ENCODE data around the gene RBM42.
"Not testable (repeated sequence)": the region's sequence is repeated elsewhere in the genome, so short reads cannot be mapped to it uniquely, and the experiment has no call there.

RBM42 gene

GRCh38 chr19:35648017-35648961 lies 19.5 kb downstream of the RBM42 start, which contains the start of gene COX6B1:
Gene COX6B1 (plus strand): TSS chr19:35648323. CDS start chr19:35651244, 2,921 bp downstream.
- H3K9ac ChIP-seq (ENCODE audit: low read depth in 1 of 2, low read length in 2 of 2), result peak within 1 kb of the TSS; percentile 97 to 98
- peaks cover 13 to 29% of the 10 kb centered on the region in 2 donors for H3K4me1 ChIP-seq (ENCODE audit: control insufficient read depth in 1 of 2, insufficient read depth in 2 of 2, low read length in 2 of 2)
- H3K27me3 ChIP-seq (ENCODE audit: control insufficient read depth in 1 of 2, insufficient read depth in 2 of 2, low read length in 2 of 2), result no peaks in the 10 kb centered on the region
- peak within 1 kb of the TSS; percentile 97 to 100 for H3K4me3 ChIP-seq (ENCODE audit: low read depth in 1 of 2, low read length in 2 of 2)
- no peaks in the 10 kb centered on the region for H3K9me3 ChIP-seq (ENCODE audit: control insufficient read depth in 1 of 2, low read length in 2 of 2)
- peaks cover 7 to 19% of the 10 kb centered on the region in 2 donors for H3K36me3 ChIP-seq (ENCODE audit: control insufficient read depth in 1 of 2, insufficient read depth in 2 of 2, low read length in 2 of 2)
- peak within 1 kb of the TSS; percentile 81 for H3K27ac ChIP-seq (ENCODE audit: low read depth, low read length)

- Histone ChIP-seq H3K9me3 (ENCODE audit: control insufficient read depth in 1 of 2, low read length in 2 of 2) (no peaks in the 10 kb centered on the region), H3K4me3 (ENCODE audit: low read depth in 1 of 2, low read length in 2 of 2) (no peak overlapping the region), H3K27me3 (ENCODE audit: control insufficient read depth in 1 of 2, insufficient read depth in 2 of 2, low read length in 2 of 2) (no peaks in the 10 kb centered on the region), H3K36me3 (ENCODE audit: control insufficient read depth in 1 of 2, insufficient read depth in 2 of 2, low read length in 2 of 2) (peaks cover 17 to 36% of the 10 kb centered on the region in 2 donors), H3K27ac (ENCODE audit: low read depth, low read length) (no peak overlapping the region), H3K9ac (ENCODE audit: low read depth in 1 of 2, low read length in 2 of 2) (no peak overlapping the region), H3K4me1 (ENCODE audit: control insufficient read depth in 1 of 2, insufficient read depth in 2 of 2, low read length in 2 of 2) (peaks cover 5 to 21% of the 10 kb centered on the region in 2 donors)
These were observed 21.7 kb downstream of the RBM42 start for GRCh38 chr19:35650581-35650980.

GRCh38 chr19:35654828-35655227 lies 26.0 kb downstream of the RBM42 start:
- H3K9me3 ChIP-seq (ENCODE audit: control insufficient read depth in 1 of 2, low read length in 2 of 2); H3K27ac ChIP-seq (ENCODE audit: low read depth, low read length); H3K27me3 ChIP-seq (ENCODE audit: control insufficient read depth in 1 of 2, insufficient read depth in 2 of 2, low read length in 2 of 2); H3K4me1 ChIP-seq (ENCODE audit: control insufficient read depth in 1 of 2, insufficient read depth in 2 of 2, low read length in 2 of 2); H3K9ac ChIP-seq (ENCODE audit: low read depth in 1 of 2, low read length in 2 of 2); H3K4me3 ChIP-seq (ENCODE audit: low read depth in 1 of 2, low read length in 2 of 2): not testable (repeated sequence)
- peaks cover 35 to 65% of the 10 kb centered on the region in 2 donors for H3K36me3 ChIP-seq (ENCODE audit: control insufficient read depth in 1 of 2, insufficient read depth in 2 of 2, low read length in 2 of 2)

GRCh38 chr19:35655600-35655999 lies 26.8 kb downstream of the RBM42 start:
- Histone ChIP-seq H3K27me3 (ENCODE audit: control insufficient read depth in 1 of 2, insufficient read depth in 2 of 2, low read length in 2 of 2) (no peaks in the 10 kb centered on the region), H3K9ac (ENCODE audit: low read depth in 1 of 2, low read length in 2 of 2) (no peak overlapping the region), H3K36me3 (ENCODE audit: control insufficient read depth in 1 of 2, insufficient read depth in 2 of 2, low read length in 2 of 2) (peaks cover 35 to 65% of the 10 kb centered on the region in 2 donors), H3K9me3 (ENCODE audit: control insufficient read depth in 1 of 2, low read length in 2 of 2) (no peaks in the 10 kb centered on the region), H3K4me1 (ENCODE audit: control insufficient read depth in 1 of 2, insufficient read depth in 2 of 2, low read length in 2 of 2) (no peaks in the 10 kb centered on the region), H3K27ac (ENCODE audit: low read depth, low read length) (no peak overlapping the region), H3K4me3 (ENCODE audit: low read depth in 1 of 2, low read length in 2 of 2) (no peak overlapping the region)

GRCh38 chr19:35656700-35657099 lies 27.9 kb downstream of the RBM42 start:
- Histone ChIP-seq H3K9ac (ENCODE audit: low read depth in 1 of 2, low read length in 2 of 2) (no peak overlapping the region), H3K27me3 (ENCODE audit: control insufficient read depth in 1 of 2, insufficient read depth in 2 of 2, low read length in 2 of 2) (no peaks in the 10 kb centered on the region)

GRCh38 chr19:35657904-35658700 lies 29.3 kb downstream of the RBM42 start:
- no peak overlapping the region for H3K27ac ChIP-seq (ENCODE audit: low read depth, low read length)

More at GRCh38 chr19:35656700-35657099, 27.9 kb downstream of the RBM42 start:
- Histone ChIP-seq H3K4me3 (ENCODE audit: low read depth in 1 of 2, low read length in 2 of 2) (no peak overlapping the region), H3K27ac (ENCODE audit: low read depth, low read length) (no peak overlapping the region), H3K4me1 (ENCODE audit: control insufficient read depth in 1 of 2, insufficient read depth in 2 of 2, low read length in 2 of 2) (no peaks in the 10 kb centered on the region), H3K36me3 (ENCODE audit: control insufficient read depth in 1 of 2, insufficient read depth in 2 of 2, low read length in 2 of 2) (peaks cover 29 to 54% of the 10 kb centered on the region in 2 donors), H3K9me3 (ENCODE audit: control insufficient read depth in 1 of 2, low read length in 2 of 2) (no peaks in the 10 kb centered on the region)

GRCh38 chr19:35661995-35662340 lies 33.1 kb downstream of the RBM42 start:
- no peak overlapping the region for H3K4me3 ChIP-seq (ENCODE audit: low read depth in 1 of 2, low read length in 2 of 2)
- no peak overlapping the region for H3K9ac ChIP-seq (ENCODE audit: low read depth in 1 of 2, low read length in 2 of 2)
- no peaks in the 10 kb centered on the region for H3K27me3 ChIP-seq (ENCODE audit: control insufficient read depth in 1 of 2, insufficient read depth in 2 of 2, low read length in 2 of 2)
- no peaks in the 10 kb centered on the region for H3K4me1 ChIP-seq (ENCODE audit: control insufficient read depth in 1 of 2, insufficient read depth in 2 of 2, low read length in 2 of 2)
- H3K9me3 ChIP-seq (ENCODE audit: control insufficient read depth in 1 of 2, low read length in 2 of 2), result no peaks in the 10 kb centered on the region
- H3K36me3 ChIP-seq (ENCODE audit: control insufficient read depth in 1 of 2, insufficient read depth in 2 of 2, low read length in 2 of 2), result peaks cover 14 to 17% of the 10 kb centered on the region in 2 donors
- H3K27ac ChIP-seq (ENCODE audit: low read depth, low read length), result no peak overlapping the region

More at GRCh38 chr19:35657904-35658700, 29.3 kb downstream of the RBM42 start:
- H3K9me3 ChIP-seq (ENCODE audit: control insufficient read depth in 1 of 2, low read length in 2 of 2), result no peaks in the 10 kb centered on the region
- peaks cover 29 to 47% of the 10 kb centered on the region in 2 donors for H3K36me3 ChIP-seq (ENCODE audit: control insufficient read depth in 1 of 2, insufficient read depth in 2 of 2, low read length in 2 of 2)
- no peaks in the 10 kb centered on the region for H3K27me3 ChIP-seq (ENCODE audit: control insufficient read depth in 1 of 2, insufficient read depth in 2 of 2, low read length in 2 of 2)
- H3K4me1 ChIP-seq (ENCODE audit: control insufficient read depth in 1 of 2, insufficient read depth in 2 of 2, low read length in 2 of 2), result no peaks in the 10 kb centered on the region
- H3K4me3 ChIP-seq (ENCODE audit: low read depth in 1 of 2, low read length in 2 of 2), result no peak overlapping the region
- no peak overlapping the region for H3K9ac ChIP-seq (ENCODE audit: low read depth in 1 of 2, low read length in 2 of 2)

- H3K27ac ChIP-seq (ENCODE audit: low read depth, low read length), result no peak overlapping the region
- H3K4me3 ChIP-seq (ENCODE audit: low read depth in 1 of 2, low read length in 2 of 2), result no peak overlapping the region
- no peaks in the 10 kb centered on the region for H3K4me1 ChIP-seq (ENCODE audit: control insufficient read depth in 1 of 2, insufficient read depth in 2 of 2, low read length in 2 of 2)
- no peak overlapping the region for H3K9ac ChIP-seq (ENCODE audit: low read depth in 1 of 2, low read length in 2 of 2)
- no peaks in the 10 kb centered on the region for H3K9me3 ChIP-seq (ENCODE audit: control insufficient read depth in 1 of 2, low read length in 2 of 2)
- H3K27me3 ChIP-seq (ENCODE audit: control insufficient read depth in 1 of 2, insufficient read depth in 2 of 2, low read length in 2 of 2), result peaks cover 0 to 6% of the 10 kb centered on the region in 2 donors
- H3K36me3 ChIP-seq (ENCODE audit: control insufficient read depth in 1 of 2, insufficient read depth in 2 of 2, low read length in 2 of 2), result no peaks in the 10 kb centered on the region
These were observed 35.1 kb downstream of the RBM42 start for GRCh38 chr19:35663981-35664380.

- Histone ChIP-seq H3K36me3 (ENCODE audit: control insufficient read depth in 1 of 2, insufficient read depth in 2 of 2, low read length in 2 of 2) (no peaks in the 10 kb centered on the region), H3K9ac (ENCODE audit: low read depth in 1 of 2, low read length in 2 of 2) (no peak overlapping the region)
These were observed 36.3 kb downstream of the RBM42 start for GRCh38 chr19:35665157-35665556.

GRCh38 chr19:35665604-35666003 lies 36.8 kb downstream of the RBM42 start:
- Histone ChIP-seq H3K4me3 (ENCODE audit: low read depth in 1 of 2, low read length in 2 of 2) (no peak overlapping the region), H3K4me1 (ENCODE audit: control insufficient read depth in 1 of 2, insufficient read depth in 2 of 2, low read length in 2 of 2) (peaks cover 7 to 8% of the 10 kb centered on the region in 2 donors), H3K27me3 (ENCODE audit: control insufficient read depth in 1 of 2, insufficient read depth in 2 of 2, low read length in 2 of 2) (peaks cover 0 to 6% of the 10 kb centered on the region in 2 donors), H3K27ac (ENCODE audit: low read depth, low read length) (no peak overlapping the region), H3K9ac (ENCODE audit: low read depth in 1 of 2, low read length in 2 of 2) (no peak overlapping the region), H3K9me3 (ENCODE audit: control insufficient read depth in 1 of 2, low read length in 2 of 2) (no peaks in the 10 kb centered on the region), H3K36me3 (ENCODE audit: control insufficient read depth in 1 of 2, insufficient read depth in 2 of 2, low read length in 2 of 2) (no peaks in the 10 kb centered on the region)

More at GRCh38 chr19:35665157-35665556, 36.3 kb downstream of the RBM42 start:
- no peak overlapping the region for H3K27ac ChIP-seq (ENCODE audit: low read depth, low read length)
- peaks cover 7 to 8% of the 10 kb centered on the region in 2 donors for H3K4me1 ChIP-seq (ENCODE audit: control insufficient read depth in 1 of 2, insufficient read depth in 2 of 2, low read length in 2 of 2)
- no peak overlapping the region for H3K4me3 ChIP-seq (ENCODE audit: low read depth in 1 of 2, low read length in 2 of 2)
- H3K27me3 ChIP-seq (ENCODE audit: control insufficient read depth in 1 of 2, insufficient read depth in 2 of 2, low read length in 2 of 2), result peaks cover 0 to 6% of the 10 kb centered on the region in 2 donors
- no peaks in the 10 kb centered on the region for H3K9me3 ChIP-seq (ENCODE audit: control insufficient read depth in 1 of 2, low read length in 2 of 2)

All from duodenal mucosa (tissue), 2 donors.